Measurements from ENCODE around the gene DBX2.

The DBX2 gene

DNA sequence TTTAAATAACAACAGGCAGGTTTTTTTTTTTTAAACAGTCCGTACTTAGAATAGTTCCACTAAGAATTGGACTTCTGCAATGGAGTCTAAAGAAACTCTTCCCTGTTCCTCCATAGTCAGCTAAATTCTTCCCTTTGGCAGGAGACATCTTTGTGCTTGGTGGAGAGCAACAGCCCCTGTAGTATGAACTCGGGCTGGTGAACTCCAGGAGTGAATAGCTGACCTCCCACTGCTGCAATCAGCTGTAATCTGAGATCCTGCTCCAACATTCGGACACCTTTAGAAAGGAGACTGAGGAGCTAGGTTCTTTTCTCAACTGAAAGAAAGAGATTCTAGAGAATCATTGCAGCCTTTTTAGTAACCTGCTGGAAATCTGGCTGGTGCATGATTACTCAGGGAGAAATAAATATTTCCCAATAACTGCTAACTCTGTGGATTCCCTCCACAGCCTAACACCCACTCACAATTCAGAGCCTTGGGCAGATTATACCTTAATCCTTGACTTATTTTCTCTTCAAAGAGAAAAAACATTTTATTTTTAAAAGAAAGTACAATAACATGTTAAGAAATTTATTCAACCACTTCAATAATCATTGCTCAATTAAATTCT, 25.6 kb upstream of the DBX2 start:
- TF ChIP-seq, protein P1, sequence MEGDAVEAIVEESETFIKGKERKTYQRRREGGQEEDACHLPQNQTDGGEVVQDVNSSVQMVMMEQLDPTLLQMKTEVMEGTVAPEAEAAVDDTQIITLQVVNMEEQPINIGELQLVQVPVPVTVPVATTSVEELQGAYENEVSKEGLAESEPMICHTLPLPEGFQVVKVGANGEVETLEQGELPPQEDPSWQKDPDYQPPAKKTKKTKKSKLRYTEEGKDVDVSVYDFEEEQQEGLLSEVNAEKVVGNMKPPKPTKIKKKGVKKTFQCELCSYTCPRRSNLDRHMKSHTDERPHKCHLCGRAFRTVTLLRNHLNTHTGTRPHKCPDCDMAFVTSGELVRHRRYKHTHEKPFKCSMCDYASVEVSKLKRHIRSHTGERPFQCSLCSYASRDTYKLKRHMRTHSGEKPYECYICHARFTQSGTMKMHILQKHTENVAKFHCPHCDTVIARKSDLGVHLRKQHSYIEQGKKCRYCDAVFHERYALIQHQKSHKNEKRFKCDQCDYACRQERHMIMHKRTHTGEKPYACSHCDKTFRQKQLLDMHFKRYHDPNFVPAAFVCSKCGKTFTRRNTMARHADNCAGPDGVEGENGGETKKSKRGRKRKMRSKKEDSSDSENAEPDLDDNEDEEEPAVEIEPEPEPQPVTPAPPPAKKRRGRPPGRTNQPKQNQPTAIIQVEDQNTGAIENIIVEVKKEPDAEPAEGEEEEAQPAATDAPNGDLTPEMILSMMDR (conservative IDR thresholded peaks at IDR 0.05) = no peak
- TF ChIP-seq ZFX (IDR thresholded peaks at IDR 0.05) = no peak
- H3K27ac ChIP-seq = no peak overlapping the region

DNA sequence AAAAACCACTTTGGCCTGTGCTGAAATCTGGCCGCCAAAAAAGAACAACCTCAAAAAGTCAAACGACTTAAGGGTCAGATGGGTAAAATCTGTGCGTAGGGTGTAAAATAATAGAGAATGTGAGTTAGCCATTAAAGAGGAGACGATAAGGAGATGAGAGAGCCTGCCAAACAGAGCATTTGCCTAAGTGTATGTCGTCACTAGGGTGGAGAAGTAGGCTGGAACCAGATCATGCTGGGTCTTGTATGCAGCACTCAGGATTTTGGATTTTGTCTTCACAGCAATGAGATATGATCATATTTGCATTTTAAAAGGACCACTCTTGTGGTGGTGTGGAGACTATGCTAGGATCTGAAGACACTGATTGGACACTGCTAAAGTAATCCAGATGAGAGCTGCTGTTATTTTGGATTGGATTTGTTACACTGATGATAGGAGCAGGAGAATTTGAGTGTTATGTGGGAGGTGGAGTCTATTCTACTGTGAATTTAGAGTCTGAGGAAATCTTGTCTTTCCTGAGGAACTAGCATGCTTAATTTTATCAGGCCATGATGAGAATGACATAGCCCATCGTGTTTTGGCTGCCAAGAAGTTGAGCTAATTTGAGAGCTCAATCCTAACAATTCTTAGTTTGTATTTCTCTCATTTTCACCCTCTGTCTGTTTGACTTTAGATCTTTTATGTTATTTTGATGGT, 24.8 kb upstream of the DBX2 start:
- TF ChIP-seq, protein P1 (conservative IDR thresholded peaks at IDR 0.05) = no peak
- no peak for TF ChIP-seq ZFX (IDR thresholded peaks at IDR 0.05)
- H3K27ac ChIP-seq = no peak overlapping the region

DNA sequence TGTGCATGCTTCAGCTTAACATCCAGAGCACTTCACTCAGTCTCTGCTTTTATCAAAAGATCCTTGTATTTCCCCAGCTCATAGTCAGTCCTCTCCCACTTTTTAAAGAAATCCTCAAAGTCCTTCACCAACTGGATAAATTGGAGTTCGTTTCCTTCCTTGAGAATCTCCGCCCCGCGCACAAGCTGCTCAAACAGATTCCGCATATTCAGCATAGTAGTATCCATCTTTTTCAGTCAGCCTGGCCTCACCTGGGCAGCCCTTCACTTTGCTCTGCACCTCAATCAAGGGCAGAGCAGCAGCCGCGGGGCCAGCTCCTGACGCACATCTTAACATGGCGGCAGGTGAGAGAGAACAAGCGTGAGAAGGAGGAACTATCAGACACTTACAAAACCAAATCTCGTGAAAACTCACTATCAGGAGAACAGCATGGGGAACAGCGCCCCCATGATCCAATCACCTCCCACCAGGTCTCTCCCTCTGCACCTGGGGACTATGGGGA, 14.3 kb upstream of the DBX2 start:
- no peak overlapping the region for H3K27ac ChIP-seq
- no peak for TF ChIP-seq ZFX (IDR thresholded peaks at IDR 0.05)
- TF ChIP-seq, protein P1 (conservative IDR thresholded peaks at IDR 0.05) = no peak

DNA sequence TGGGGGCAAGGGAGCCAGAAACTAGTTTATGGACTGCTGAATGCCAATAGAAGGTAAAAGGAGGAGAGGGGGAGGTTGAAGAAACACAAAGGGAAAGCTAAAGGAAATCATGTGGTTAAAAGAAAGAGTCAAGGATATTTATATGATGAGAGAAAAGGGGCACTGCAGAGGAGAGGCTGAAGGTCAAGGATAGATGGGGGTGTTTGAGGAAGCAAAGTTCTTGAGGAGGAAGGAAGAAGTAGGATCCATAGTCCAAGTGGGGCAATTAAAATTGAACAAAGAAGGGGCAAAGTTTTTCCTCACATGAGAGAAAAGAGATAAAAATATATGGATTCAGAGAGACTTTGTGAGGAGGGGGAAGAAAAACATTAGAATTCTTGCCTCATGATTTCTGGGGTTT, 10.1 kb upstream of the DBX2 start:
- H3K27ac ChIP-seq = no peak overlapping the region
- TF ChIP-seq, protein P1 (conservative IDR thresholded peaks at IDR 0.05) = no peak
- TF ChIP-seq ZFX (IDR thresholded peaks at IDR 0.05) = no peak

DNA sequence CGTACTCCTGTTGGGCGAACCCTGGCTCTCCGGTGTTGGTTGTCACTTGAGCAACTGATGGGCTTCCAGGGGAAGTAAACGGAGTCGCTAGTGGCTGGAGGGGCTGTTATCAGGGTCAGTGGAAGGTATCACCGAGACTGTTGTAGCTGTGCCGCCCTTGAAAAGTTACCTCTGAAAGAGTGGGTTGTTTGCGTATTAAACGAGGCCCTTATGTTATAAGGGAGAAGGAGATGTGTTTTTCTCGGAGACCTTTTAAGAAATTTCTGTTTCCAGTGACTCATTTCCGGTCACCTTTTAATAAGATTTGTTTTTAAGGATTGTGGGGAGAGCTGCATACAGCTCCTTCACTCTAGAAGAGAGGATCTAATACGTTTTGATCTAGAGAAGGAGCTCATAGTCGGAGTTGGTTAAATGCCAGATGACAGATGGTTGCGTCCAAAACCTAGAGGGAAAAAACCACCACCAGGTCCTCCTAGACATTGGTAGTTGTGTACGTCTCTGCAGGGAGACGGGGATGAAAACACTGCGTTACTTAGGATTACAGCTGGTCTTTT, 750 bp upstream of the DBX2 start:
- TF ChIP-seq, protein P1 (conservative IDR thresholded peaks at IDR 0.05) = no peak
- TF ChIP-seq ZFX (IDR thresholded peaks at IDR 0.05) = no peak
- H3K27ac ChIP-seq = no peak overlapping the region

DNA sequence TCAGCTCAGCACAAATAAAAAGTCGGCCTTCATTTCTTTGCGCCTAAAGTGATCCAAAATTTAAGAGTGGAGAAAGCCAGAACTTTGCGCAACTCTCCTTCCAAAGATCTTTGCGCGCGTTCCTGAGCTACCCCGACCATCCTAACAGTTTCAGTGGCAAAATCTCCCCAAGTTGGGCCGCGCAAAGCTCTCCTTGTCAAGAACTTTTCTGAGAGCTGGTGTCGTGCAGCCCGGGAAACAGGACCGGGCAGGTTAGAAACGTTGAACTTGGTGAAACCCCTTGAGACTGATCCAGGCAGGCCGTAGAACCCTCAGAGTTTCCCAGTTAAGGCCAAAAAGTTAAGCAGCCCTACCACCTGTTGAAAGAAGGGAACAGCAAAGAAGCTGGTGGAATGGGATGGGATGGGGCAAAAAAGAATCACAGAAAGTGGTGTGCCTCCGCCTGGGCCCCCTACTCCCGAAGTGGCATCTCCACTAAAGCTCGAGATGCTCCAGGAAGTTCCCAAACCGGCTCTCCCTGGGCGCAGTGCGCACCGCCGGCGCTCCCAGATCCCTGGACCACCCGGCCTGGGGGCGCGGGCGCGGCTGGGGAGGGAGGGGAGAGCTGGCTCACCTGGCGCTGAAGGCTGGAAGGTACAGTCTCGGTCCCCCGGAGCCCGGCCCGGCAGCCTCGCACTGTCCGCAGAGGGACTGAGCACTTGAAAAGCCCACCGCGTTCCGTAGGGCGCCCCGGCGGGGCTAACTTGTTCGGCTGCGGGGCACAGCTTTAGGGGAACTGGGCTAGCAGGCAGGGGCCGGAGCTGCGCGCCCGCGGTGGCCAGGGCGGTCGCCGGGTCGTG, 768 bp downstream of the DBX2 start:
- no peak overlapping the region for H3K27ac ChIP-seq
- TF ChIP-seq ZFX (IDR thresholded peaks at IDR 0.05) = no peak
- TF ChIP-seq, protein P1 (conservative IDR thresholded peaks at IDR 0.05) = no peak

Data from C4-2B (cell line).